Fibroblast of skin of left biceps (primary cell): ENCODE measurements around the gene RASL12.
"Not testable (repeated sequence)": the region's sequence is repeated elsewhere in the genome, so short reads cannot be mapped to it uniquely, and the experiment has no call there.

Experiments used
- DNase-seq, 2 experiments: peaks; one replicate each; pipeline ENCODE4 v3.0.0-alpha.2; 2013; ENCODE audit warnings: low read depth in 2 of 2

The RASL12 gene

GRCh38 chr15:65067645-65068402 lies at the start of gene RASL12:
Gene RASL12, minus strand, starts transcription at chr15:65067991. Its CDS starts 156 bp downstream, at chr15:65067835.
- DNase-seq: no peak

- no peak for DNase-seq
These were observed 47.8 kb upstream of the RASL12 start for GRCh38 chr15:65115542-65115941.

- no peak for DNase-seq
These were observed 47.3 kb upstream of the RASL12 start, which contains the start of gene UBAP1L for GRCh38 chr15:65115086-65115485. Gene UBAP1L, minus strand, starts transcription at chr15:65115200. Its CDS starts 8,985 bp downstream, at chr15:65106215.

- no peak for DNase-seq
These were observed 43.0 kb upstream of the RASL12 start for GRCh38 chr15:65110676-65111292.

GRCh38 chr15:65106011-65106590 lies 38.3 kb upstream of the RASL12 start:
- DNase-seq: no peak

GRCh38 chr15:65105038-65105437 lies 37.2 kb upstream of the RASL12 start:
- no peak for DNase-seq

- no peak for DNase-seq
These were observed 35.1 kb upstream of the RASL12 start for GRCh38 chr15:65102912-65103311.

- DNase-seq: no peak
These were observed 34.3 kb upstream of the RASL12 start for GRCh38 chr15:65101891-65102708.

GRCh38 chr15:65101411-65101890 lies 33.7 kb upstream of the RASL12 start:
- peak in 1 of 2 experiments; percentile 17 for DNase-seq

GRCh38 chr15:65100442-65100841 lies 32.7 kb upstream of the RASL12 start:
- no peak for DNase-seq

GRCh38 chr15:65099801-65100200 lies 32.0 kb upstream of the RASL12 start:
- not testable (repeated sequence) for DNase-seq

GRCh38 chr15:65099336-65099735 lies 31.5 kb upstream of the RASL12 start:
- no peak for DNase-seq

GRCh38 chr15:65097651-65098263 lies 30.0 kb upstream of the RASL12 start:
- no peak for DNase-seq

- DNase-seq: no peak
These were observed 28.9 kb upstream of the RASL12 start for GRCh38 chr15:65096481-65097385.

GRCh38 chr15:65095747-65096104 lies 27.9 kb upstream of the RASL12 start:
- DNase-seq: no peak

- DNase-seq: no peak
These were observed 27.4 kb upstream of the RASL12 start for GRCh38 chr15:65095011-65095746.

- no peak for DNase-seq
These were observed 26.7 kb upstream of the RASL12 start for GRCh38 chr15:65094294-65094995.

GRCh38 chr15:65093793-65094170 lies 26.0 kb upstream of the RASL12 start:
- not testable (repeated sequence) for DNase-seq
